ENCODE results near the gene ATXN10.
"Not testable (repeated sequence)": the region's sequence is repeated elsewhere in the genome, so short reads cannot be mapped to it uniquely, and the experiment has no call there.

Gene ATXN10

DNA sequence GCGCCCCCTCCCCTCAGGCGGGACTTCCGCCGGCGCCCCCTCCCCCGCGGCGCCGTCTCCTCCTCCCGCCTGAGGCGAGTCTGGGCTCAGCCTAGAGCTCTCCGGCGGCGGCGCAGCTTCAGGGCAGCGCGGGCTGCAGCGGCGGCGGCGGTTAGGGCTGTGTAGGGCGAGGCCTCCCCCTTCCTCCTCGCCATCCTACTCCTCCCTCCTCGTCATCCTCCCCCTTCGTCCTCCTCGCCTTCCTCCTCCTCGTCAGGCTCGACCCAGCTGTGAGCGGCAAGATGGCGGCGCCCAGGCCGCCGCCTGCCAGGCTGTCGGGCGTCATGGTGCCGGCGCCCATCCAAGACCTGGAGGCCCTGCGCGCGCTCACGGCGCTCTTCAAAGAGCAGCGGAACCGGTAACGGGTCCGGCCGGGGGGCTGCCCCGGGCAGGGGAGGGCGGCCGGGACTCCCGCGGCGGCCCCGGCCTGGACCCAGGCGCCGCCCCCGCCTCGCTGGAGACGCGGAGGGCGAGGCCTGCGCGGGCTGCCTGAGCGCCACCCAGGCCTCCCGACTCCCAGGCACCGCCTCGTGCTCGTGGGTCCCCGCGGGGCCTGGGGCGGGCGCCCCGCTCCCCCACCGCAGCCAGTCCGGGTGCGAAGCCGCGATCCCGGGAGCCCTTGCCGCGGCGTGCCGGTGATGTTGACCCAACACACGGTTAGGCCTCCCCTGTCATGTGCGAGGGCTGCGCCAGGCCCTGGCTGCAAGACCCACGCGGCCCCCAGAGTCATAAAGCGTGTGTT is at the start of gene ATXN10:
ATXN10 (plus strand) TSS at position 52 of the 781 bp plus-strand sequence; CDS start at position 282, 230 bp downstream.
- DNase-seq = peak; percentile 74

GRCh38 chr22:45621836-45622600 is 49.6 kb upstream of the ATXN10 start:
- DNase-seq = no peak

GRCh38 chr22:45623464-45624145 is 48.0 kb upstream of the ATXN10 start:
- not testable (repeated sequence) for DNase-seq

GRCh38 chr22:45626198-45626651 is 45.4 kb upstream of the ATXN10 start:
- DNase-seq = no peak

DNA sequence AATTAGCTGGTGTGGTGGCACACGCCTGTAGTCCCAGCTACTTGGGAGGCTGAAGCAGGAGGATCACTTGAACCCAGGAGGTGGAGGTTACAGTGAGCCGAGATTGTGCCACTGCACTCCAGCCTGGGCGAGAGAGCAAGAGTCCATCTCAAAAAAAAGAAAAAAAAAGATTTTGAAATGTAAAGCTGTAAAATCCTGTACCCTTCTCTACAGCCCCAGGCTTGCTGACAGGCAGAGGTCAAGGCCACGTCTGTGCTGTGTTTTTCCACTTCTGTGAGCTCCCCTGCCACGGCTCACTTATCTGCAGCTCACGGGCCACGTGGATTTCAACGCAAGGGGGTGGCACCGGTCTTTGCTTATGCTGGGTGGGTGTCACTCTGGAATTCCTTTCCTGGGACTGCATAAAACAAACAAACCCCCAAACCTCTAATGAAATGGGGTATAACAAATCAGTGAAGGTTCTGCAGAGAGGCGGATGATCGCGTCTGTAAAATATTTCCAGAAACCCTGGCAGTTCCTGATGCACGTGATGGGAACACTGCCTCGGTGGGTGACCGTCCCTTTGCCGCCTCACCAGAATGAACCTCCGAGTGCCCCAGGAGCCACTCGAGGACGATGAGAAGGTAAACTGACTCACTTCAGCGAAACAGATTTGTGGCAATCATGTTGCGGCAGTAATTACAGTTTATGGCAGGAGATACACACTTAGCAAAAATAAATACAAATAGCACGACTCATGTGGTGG is 44.0 kb upstream of the ATXN10 start:
- DNase-seq = no peak

GRCh38 chr22:45628515-45628914 is 43.1 kb upstream of the ATXN10 start:
- no peak for DNase-seq

GRCh38 chr22:45629469-45630089 is 42.1 kb upstream of the ATXN10 start:
- DNase-seq = no peak

DNA sequence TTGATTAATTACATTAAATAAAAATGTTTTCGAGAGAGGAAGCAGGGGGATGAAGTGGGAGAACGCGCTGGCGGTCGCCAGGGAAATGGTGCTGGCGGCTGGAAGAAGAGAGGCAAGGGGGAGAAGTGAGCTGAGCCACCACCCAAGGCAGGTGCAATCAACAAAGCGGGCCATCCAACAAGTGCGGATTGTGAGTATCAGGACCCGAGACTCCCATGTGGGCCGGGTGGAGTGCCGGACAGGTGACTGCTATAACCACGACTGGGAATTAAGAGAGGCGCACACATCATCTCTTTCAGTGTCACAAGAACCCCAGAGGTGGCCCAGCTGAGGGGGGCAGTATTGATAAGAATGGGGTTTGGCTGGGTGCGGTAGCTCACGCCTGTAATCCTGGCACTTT is 41.2 kb upstream of the ATXN10 start:
- no peak for DNase-seq

GRCh38 chr22:45631140-45631840 is 40.3 kb upstream of the ATXN10 start:
- no peak for DNase-seq

GRCh38 chr22:45631841-45632238 is 39.8 kb upstream of the ATXN10 start:
- no peak for DNase-seq

DNA sequence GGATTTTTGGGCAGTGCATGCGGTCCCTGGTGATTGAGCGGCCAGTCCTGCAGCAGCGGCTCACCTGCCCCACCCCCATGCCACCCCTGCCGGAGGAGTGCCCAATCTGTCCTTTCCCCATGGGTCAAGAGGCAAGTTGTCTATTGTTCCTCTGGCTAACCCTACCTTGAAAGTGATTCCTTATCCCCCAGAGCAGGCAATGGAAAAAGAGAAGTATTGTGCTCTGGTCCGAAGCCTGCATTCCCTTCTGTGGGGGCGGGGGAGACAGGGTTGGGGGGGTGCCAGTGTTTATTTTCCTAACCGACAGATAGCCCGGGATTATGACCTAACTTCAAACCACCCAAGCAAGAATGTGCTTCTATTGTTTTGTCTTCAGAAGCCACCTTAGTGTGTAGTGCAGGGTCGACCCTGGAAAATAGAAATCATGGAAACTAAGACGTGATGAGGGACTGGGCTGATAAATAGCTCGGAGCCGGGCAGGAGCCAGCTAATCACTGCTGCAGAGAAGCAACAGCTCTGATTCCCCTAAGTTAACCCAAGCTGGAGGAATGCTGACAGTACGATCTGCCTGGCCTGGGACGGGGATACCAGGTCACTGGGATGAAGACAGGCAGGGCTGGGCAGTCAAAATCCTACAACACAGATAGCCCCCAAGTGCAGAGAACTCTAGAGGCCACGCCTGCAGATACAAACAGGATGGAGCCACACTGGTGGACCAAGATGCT is 38.7 kb upstream of the ATXN10 start:
- no peak for DNase-seq

GRCh38 chr22:45636683-45637082 is 35.0 kb upstream of the ATXN10 start:
- DNase-seq = no peak

DNA sequence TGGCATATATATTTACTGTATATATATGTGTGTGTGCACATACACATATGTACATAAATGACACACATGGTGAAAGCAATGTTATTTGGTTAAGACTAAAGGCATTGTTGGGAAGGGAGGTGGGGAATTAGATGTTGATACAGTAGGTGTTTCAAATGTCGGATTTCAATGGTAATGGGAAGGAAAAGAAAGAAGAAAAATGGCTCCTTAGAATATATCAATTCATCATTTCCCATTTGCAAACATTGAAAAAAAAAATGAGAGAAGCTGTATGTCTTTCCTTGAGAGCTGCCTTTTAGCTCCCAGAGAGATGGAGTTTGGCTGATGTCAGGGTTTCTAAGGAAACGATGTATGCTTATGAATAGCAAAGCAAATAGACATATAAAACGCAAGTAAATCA is 33.4 kb upstream of the ATXN10 start:
- DNase-seq = no peak

GRCh38 chr22:45638834-45639746 is 32.5 kb upstream of the ATXN10 start:
- peak; percentile 19 for DNase-seq

GRCh38 chr22:45639747-45640102 is 31.9 kb upstream of the ATXN10 start:
- DNase-seq = no peak

DNA sequence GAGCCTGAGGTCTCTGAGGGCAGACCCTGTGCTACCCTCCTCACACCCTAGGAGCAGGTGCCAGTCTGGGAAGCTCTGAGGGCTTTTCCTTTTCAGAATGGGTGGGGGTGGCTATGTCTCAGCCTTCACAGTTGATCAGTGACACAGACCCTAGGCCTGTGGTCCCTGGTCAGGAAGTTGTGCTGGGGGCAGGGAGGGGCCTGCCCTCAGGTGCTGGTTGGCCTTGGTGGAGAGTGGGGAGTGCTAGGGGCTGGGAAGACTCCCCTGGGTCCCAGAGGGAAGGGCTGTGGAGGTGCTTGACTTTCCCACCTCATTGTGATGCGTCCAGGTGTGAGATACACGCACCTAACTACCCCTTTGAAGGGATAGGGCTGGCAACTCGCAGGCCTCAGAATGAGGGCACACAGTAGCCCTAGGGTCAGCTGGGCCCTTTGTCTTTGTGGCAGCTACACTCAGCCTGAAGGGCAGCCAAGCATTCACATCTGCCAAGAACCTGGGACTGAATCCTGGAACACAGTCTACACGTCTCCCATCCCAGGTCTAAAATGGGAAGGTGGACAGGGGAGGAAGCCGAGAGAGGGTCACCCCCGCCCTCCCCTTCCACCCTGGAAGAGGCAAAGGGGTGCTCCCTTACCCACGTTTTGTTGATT is 31.2 kb upstream of the ATXN10 start:
- DNase-seq = no peak

DNA sequence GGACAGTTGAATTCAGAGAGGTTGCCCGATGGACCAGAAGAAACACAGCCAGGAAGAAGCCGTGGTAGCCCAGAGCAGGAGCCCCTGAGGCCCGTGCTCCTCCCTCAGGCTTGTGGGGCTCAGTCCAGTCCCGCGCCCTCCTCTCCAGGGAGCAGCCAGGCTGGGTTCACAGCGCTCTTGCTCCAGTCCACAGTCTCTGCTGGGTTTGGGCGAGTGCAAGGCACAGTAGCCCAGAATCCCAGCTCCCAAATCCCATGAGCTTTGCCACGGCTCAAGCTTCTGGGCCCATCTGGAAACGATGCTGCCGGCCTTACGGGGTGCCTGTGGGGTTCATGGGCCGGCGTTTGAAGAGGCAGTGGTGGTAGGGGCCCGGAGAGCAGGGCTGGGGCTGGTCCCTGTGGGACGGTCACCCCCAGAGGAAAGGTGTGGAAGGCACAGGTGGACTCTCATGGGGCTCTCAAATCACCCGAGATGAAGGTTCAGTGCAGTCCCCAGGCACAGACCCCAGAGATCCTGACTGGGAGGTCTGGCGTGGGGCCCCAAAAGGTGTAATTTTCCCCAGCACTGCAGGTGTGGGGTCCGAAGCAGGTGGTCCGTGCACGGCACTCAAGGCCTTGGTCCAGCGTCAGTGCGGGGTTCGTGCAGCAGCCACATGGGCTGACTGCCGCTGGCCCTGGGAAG is 30.6 kb upstream of the ATXN10 start:
- no peak for DNase-seq

DNA sequence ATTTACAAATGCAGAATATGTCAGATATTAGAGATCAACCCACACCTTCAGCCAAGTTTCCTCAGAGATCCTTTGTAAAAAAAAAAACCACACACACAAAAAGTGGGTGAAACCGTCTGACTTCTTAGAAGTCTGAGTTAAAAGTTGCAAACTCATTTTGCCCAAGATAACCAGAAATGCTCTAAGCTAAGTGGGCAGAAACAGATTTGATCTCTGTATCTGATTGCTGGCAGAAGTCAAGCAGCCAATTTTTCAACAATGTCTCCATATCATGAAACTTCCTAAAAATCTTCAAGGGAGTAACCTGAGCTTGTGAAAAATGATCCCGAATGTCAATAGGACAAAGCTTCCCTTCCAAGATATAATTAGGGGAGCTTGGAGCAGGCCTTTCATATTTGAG is 28.6 kb upstream of the ATXN10 start:
- DNase-seq = no peak

DNA sequence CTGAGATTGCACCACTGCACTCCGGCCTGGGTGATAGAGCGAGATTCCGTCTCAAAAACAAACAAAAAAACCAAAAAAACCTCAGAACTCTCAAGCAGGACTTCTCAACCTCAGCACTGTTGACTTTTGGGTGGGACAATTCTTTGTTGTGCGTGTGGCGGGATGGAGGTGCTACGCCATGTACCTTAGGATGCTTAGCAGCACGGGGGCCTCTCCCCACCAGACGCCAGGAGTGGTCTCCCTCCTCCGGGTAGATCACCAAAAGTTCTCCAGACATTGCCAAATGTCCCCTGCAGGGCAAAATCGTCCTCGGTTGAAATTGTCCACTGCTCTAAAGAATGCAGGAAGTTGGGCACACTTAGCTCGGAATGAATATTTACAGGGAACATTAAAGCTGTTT is 26.9 kb upstream of the ATXN10 start:
- no peak for DNase-seq

Data from NCI-H1105 (cell line).